B cell (primary cell): Measurements from ENCODE around the gene ARHGEF10L. TPM values are rescaled to one million over a fixed set of nuclear protein-coding genes. Genes with fewer than 3 reads are reported as not detected.

Source experiments
- ATAC-seq: fragments of 200-7000 bp; cut with Tn5 transposase; one replicate; pipeline ENCODE4 v1.10.0; 2021; ENCODE audit warnings: low read depth, mild to moderate bottlenecking, moderate number of reproducible peaks, moderate library complexity
- CTCF ChIA-PET: fragments of 350-600 bp; sonication (Branson Sonifier 250); formaldehyde crosslinking; loops from one replicate; lab custom pipeline; 2021; ENCODE audit warnings: antibody characterized with exemption, inconsistent platforms; lab: Charles Lee
- POLR2A ChIA-PET: fragments of 350-600 bp; sonication (Branson Sonifier 250); formaldehyde crosslinking; loops from one replicate; lab custom pipeline; 2021; ENCODE audit warnings: antibody characterized with exemption; lab: Charles Lee
- DNase-seq: peaks from one replicate; pipeline ENCODE4 v3.0.0; 2013
- H2AFZ ChIP-seq: 2 replicates; pipeline ENCODE4 v1.6.1; 2012; ENCODE audit warnings: mild to moderate bottlenecking, low read depth, low read length; ENCODE audit not compliant: insufficient read depth, poor library complexity, severe bottlenecking
- H3K27ac ChIP-seq, 2 donors: 1 replicate in 1 of 2; 2 replicates in 1 of 2; pipeline ENCODE4 v1.5.1; 2012 to 2013; ENCODE audit warnings: low read length in 2 of 2, mild to moderate bottlenecking in 2 of 2, moderate library complexity in 1 of 2
- H3K27me3 ChIP-seq, 4 experiments: fragments of 200-600 bp in 1 of 4; sonication (generic) in 1 of 4; replicated peaks in 1 of 4; 1 replicate in 2 of 4; 2 replicates in 2 of 4; pipeline versions ENCODE4 v1.6.1 to v1.7.0; 2013 to 2016; ENCODE audit warnings: low read length in 3 of 4, mild to moderate bottlenecking in 2 of 4, mixed read lengths in 1 of 4, moderate library complexity in 1 of 4; ENCODE audit not compliant: insufficient read depth in 4 of 4, control insufficient read depth in 3 of 4; ENCODE audit errors: control extremely low read depth in 1 of 4
- H3K36me3 ChIP-seq, 2 experiments: replicated peaks in 1 of 2; 1 replicate in 1 of 2; 2 replicates in 1 of 2; pipeline versions ENCODE4 v1.6.1 to v1.7.1; 2013; ENCODE audit warnings: low read length in 1 of 2; ENCODE audit not compliant: insufficient read depth in 2 of 2, control insufficient read depth in 1 of 2; ENCODE audit errors: control extremely low read depth in 1 of 2, extremely low read depth in 1 of 2
- H3K4me1 ChIP-seq, 2 donors: fragments of 200-600 bp in 1 of 2; sonication (generic) in 1 of 2; 1 replicate in 1 of 2; 2 replicates in 1 of 2; pipeline versions ENCODE4 v1.5.1 to v1.6.1; 2013 to 2017; ENCODE audit warnings: low read length in 2 of 2; ENCODE audit not compliant: control insufficient read depth in 2 of 2, insufficient read depth in 2 of 2
- H3K4me2 ChIP-seq: replicated peaks from 2 replicates; pipeline ENCODE3; 2012; ENCODE audit warnings: mild to moderate bottlenecking, low read depth, low read length; ENCODE audit not compliant: poor library complexity, severe bottlenecking
- H3K4me3 ChIP-seq, 5 experiments: fragments of 200-600 bp in 1 of 5; sonication (generic) in 1 of 5; 1 replicate in 3 of 5; 2 replicates in 2 of 5; pipeline versions ENCODE4 v1.5.1 to v1.7.0; 2011 to 2016; ENCODE audit warnings: low read length in 4 of 5, mild to moderate bottlenecking in 4 of 5, low read depth in 2 of 5, control low read depth in 1 of 5, moderate library complexity in 1 of 5; ENCODE audit not compliant: insufficient read depth in 1 of 5; ENCODE audit errors: control extremely low read depth in 1 of 5, extremely low read depth in 1 of 5
- H3K79me2 ChIP-seq: fragments of 200-600 bp; sonication (generic); one replicate; pipeline ENCODE4 v1.6.0; 2016; ENCODE audit warnings: low read length; ENCODE audit not compliant: control insufficient read depth, insufficient read depth
- H3K9ac ChIP-seq: fragments of 200-600 bp; sonication (generic); 2 replicates; pipeline ENCODE4 v1.6.1; 2017; ENCODE audit warnings: mild to moderate bottlenecking, low read length, moderate library complexity
- H3K9me3 ChIP-seq, 3 donors: one replicate each; pipeline versions ENCODE4 v1.6.1 to v1.7.1; 2013; ENCODE audit warnings: low read length in 2 of 3; ENCODE audit not compliant: control insufficient read depth in 2 of 3, insufficient read depth in 1 of 3; ENCODE audit errors: control extremely low read depth in 1 of 3
- H4K20me1 ChIP-seq: 2 replicates; pipeline ENCODE4 v1.6.0; 2012; ENCODE audit warnings: mild to moderate bottlenecking, low read length; ENCODE audit not compliant: insufficient read depth, control insufficient read depth, poor library complexity, severe bottlenecking
- H3K27ac Mint-ChIP-seq: one replicate; pipeline ENCODE4 v1.8.0; 2021; ENCODE audit warnings: mixed read lengths
- H3K27me3 Mint-ChIP-seq: one replicate; pipeline ENCODE4 v1.8.0; 2021; ENCODE audit warnings: mixed read lengths
- H3K4me1 Mint-ChIP-seq: one replicate; pipeline ENCODE4 v1.8.0; 2021; ENCODE audit warnings: mixed read lengths
- H3K4me3 Mint-ChIP-seq: one replicate; pipeline ENCODE4 v1.8.0; 2021; ENCODE audit warnings: mixed read lengths
- H3K9me3 Mint-ChIP-seq: one replicate; pipeline ENCODE4 v1.8.0; 2022; ENCODE audit warnings: mixed read lengths; ENCODE audit not compliant: insufficient read depth
- CTCF ChIP-seq: fragments of 200-600 bp; IDR thresholded peaks from one replicate; pipeline ENCODE4 v1.8.0; 2022; ENCODE audit warnings: antibody characterized with exemption, mild to moderate bottlenecking
- EZH2 ChIP-seq: IDR thresholded peaks from 2 replicates; pipeline ENCODE4 v1.6.1; 2012; ENCODE audit warnings: borderline replicate concordance, low read depth, mild to moderate bottlenecking, moderate library complexity, low read length; ENCODE audit not compliant: insufficient read depth, poor library complexity, severe bottlenecking
- whole genome bisulfite sequencing: methylation state at CpG from one replicate; pipeline ENCODE4 v1.1.5; 2013; ENCODE audit warnings: missing lambda C conversion rate; ENCODE audit not compliant: insufficient coverage; 5-methylcytosine and 5-hydroxymethylcytosine counted together
- intact Hi-C: fragments of 100-400 bp; cut with micrococcal nuclease; formaldehyde crosslinking; loops from one replicate; pipeline ENCODE4 v1.10.0; 2022
- polyA plus RNA-seq: library from polyadenylated mRNA; depleted of rRNA; stranded (reverse); fragments of >200 nt; gene quantifications from 2 replicates; pipeline ENCODE4 v1.2.3, GENCODE V29; 2012
- total RNA-seq, 2 donors: library from RNA; stranded (reverse); fragments of 120-200 nt in 1 of 2; gene quantifications; 1 replicate in 1 of 2; 2 replicates in 1 of 2; pipeline versions ENCODE4 v1.2.3 to v1.2.4, GENCODE V29; 2013 to 2022

The ARHGEF10L gene
- total and polyA plus RNA-seq, 2 donors (not counting 1 experiment from before 2014, with no cell fraction given): 2.0 to 4.9 TPM

GRCh38 chr1:17728123-17728712, 188.7 kb downstream of the ARHGEF10L start:
- peaks cover 12% of the 10 kb centered on the region for H3K27me3 Mint-ChIP-seq
- Histone ChIP-seq H2AFZ (no peak overlapping the region), H3K9me3 (peaks cover 0 to 13% (median 0%) of the 10 kb centered on the region in 3 donors), H3K4me2 (no peak overlapping the region), H3K79me2 (no peaks in the 10 kb centered on the region), H3K4me3 (no peak overlapping the region), H3K4me1 (no peaks in the 10 kb centered on the region), H3K9ac (no peak overlapping the region), H3K36me3 (no peaks in the 10 kb centered on the region), H3K27ac (no peak overlapping the region), H4K20me1 (no peaks in the 10 kb centered on the region), H3K27me3 (no peaks in the 10 kb centered on the region)
- no peak for ATAC-seq
- POLR2A ChIA-PET: no interaction called here
- H3K4me1 Mint-ChIP-seq: no peaks in the 10 kb centered on the region
- H3K9me3 Mint-ChIP-seq: no peaks in the 10 kb centered on the region
- intact Hi-C loops: no loop called here
- no peak overlapping the region for H3K27ac Mint-ChIP-seq
- no peak overlapping the region for H3K4me3 Mint-ChIP-seq
- no peak for TF ChIP-seq CTCF
- TF ChIP-seq EZH2: no peak
- 76% methylated on average over 4 of the region's 6 CpGs for WGBS
- no peak for DNase-seq
- CTCF ChIA-PET: no interaction called here

DNA sequence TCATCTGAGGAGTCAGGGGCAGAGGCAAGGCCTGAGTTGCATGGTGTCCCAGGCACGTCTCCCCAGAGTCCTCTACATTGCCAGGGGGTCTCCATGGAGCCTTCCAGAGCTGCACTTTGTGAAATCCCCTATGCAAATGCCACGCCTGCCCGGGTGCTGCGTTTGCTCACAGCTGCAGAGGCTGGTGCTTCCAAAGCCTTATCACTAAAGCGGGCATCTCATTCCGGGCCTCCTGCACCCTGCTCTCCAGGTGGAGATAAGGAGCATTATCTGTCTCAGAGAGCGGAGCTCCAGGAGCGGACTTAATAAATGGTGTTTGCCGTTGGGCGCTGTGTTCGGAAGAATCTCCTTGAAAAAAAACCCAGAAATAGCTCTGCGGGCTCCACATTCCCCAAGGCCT, 189.8 kb downstream of the ARHGEF10L start:
- TF ChIP-seq EZH2: no peak
- no peak for TF ChIP-seq CTCF
- Histone ChIP-seq H2AFZ (no peak overlapping the region), H3K4me2 (no peak overlapping the region), H3K9me3 (peaks cover 0 to 13% (median 0%) of the 10 kb centered on the region in 3 donors), H3K36me3 (no peaks in the 10 kb centered on the region), H3K27me3 (no peaks in the 10 kb centered on the region), H3K4me3 (no peak overlapping the region), H3K4me1 (no peaks in the 10 kb centered on the region), H3K79me2 (no peaks in the 10 kb centered on the region), H3K9ac (no peak overlapping the region), H4K20me1 (no peaks in the 10 kb centered on the region), H3K27ac (no peak overlapping the region)
- H3K27me3 Mint-ChIP-seq: peaks cover 8% of the 10 kb centered on the region
- ChIA-PET POLR2A (no interaction called here), CTCF (no interaction called here)
- H3K4me3 Mint-ChIP-seq: no peak overlapping the region
- no peak overlapping the region for H3K27ac Mint-ChIP-seq
- intact Hi-C loops: no loop called here
- ATAC-seq (no peak), DNase-seq (no peak)
- H3K9me3 Mint-ChIP-seq: no peaks in the 10 kb centered on the region
- 94% methylated on average over 12 of the region's 12 CpGs for WGBS
- no peaks in the 10 kb centered on the region for H3K4me1 Mint-ChIP-seq
